ENCODE results near the gene KCNG4.

The KCNG4 gene

DNA sequence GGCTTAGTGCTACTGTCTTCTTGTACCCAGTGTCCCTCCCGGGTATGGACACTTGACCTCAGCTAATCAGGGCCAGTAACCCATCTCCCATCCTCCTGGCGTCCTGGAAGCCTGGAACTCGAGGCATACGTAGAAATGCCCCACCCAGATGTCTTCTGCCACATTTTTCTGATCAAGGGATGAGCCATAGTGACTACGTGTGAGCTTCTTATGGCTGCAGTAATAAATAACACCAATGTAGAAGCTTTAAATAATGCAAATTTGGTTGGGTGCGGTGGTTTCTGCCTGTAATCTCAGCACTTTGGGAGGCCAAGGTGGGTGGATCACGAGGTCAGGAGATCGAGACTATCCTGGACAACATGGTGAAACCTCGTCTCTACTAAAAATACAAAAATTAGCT, 3.0 kb upstream of the KCNG4 start:
- ChIA-PET CTCF (no interaction called here), POLR2A (no interaction called here)
- TF ChIP-seq, protein P1, sequence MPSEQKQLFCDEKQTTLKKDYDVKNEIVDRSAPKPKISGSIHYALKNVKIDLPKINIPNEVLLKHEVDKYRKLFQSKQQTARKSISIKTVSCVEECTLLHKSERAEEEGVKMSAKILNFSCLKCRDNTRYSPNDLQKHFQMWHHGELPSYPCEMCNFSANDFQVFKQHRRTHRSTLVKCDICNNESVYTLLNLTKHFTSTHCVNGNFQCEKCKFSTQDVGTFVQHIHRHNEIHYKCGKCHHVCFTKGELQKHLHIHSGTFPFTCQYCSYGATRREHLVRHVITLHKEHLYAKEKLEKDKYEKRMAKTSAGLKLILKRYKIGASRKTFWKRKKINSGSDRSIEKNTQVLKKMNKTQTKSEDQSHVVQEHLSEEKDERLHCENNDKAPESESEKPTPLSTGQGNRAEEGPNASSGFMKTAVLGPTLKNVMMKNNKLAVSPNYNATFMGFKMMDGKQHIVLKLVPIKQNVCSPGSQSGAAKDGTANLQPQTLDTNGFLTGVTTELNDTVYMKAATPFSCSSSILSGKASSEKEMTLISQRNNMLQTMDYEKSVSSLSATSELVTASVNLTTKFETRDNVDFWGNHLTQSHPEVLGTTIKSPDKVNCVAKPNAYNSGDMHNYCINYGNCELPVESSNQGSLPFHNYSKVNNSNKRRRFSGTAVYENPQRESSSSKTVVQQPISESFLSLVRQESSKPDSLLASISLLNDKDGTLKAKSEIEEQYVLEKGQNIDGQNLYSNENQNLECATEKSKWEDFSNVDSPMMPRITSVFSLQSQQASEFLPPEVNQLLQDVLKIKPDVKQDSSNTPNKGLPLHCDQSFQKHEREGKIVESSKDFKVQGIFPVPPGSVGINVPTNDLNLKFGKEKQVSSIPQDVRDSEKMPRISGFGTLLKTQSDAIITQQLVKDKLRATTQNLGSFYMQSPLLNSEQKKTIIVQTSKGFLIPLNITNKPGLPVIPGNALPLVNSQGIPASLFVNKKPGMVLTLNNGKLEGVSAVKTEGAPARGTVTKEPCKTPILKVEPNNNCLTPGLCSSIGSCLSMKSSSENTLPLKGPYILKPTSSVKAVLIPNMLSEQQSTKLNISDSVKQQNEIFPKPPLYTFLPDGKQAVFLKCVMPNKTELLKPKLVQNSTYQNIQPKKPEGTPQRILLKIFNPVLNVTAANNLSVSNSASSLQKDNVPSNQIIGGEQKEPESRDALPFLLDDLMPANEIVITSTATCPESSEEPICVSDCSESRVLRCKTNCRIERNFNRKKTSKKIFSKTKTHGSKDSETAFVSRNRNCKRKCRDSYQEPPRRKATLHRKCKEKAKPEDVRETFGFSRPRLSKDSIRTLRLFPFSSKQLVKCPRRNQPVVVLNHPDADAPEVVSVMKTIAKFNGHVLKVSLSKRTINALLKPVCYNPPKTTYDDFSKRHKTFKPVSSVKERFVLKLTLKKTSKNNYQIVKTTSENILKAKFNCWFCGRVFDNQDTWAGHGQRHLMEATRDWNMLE (tag by site-specific recombination; conservative IDR thresholded peaks at IDR 0.05; ENCODE audit: low read depth): no peak
- TF ChIP-seq SALL2 (tag by site-specific recombination; IDR thresholded peaks at IDR 0.05; ENCODE audit: borderline replicate concordance) (no peak), PRDM1 (tag by site-specific recombination; IDR thresholded peaks at IDR 0.05) (no peak), GLI4 (tag by site-specific recombination; IDR thresholded peaks at IDR 0.05) (no peak), ZNF335 (tag by site-specific recombination; conservative IDR thresholded peaks at IDR 0.05) (no peak), ZNF223 (tag by site-specific recombination; IDR thresholded peaks at IDR 0.05) (no peak), WT1 (tag by site-specific recombination; IDR thresholded peaks at IDR 0.05) (no peak), ZBTB20 (tag by site-specific recombination; IDR thresholded peaks at IDR 0.05) (no peak), MEIS1 (CRISPR knock-in tag; IDR thresholded peaks at IDR 0.05; ENCODE audit: borderline replicate concordance) (no peak), ZNF423 (tag by site-specific recombination; IDR thresholded peaks at IDR 0.05) (no peak), SP3 (tag by site-specific recombination; IDR thresholded peaks at IDR 0.05) (no peak), ZNF830 (tag by site-specific recombination; IDR thresholded peaks at IDR 0.05; ENCODE audit: low read depth) (no peak), ZFHX2 (tag by site-specific recombination; conservative IDR thresholded peaks at IDR 0.05) (no peak), EGR2 (tag by site-specific recombination; IDR thresholded peaks at IDR 0.05; ENCODE audit: low read depth) (no peak), ZNF132 (tag by site-specific recombination; IDR thresholded peaks at IDR 0.05; ENCODE audit: borderline replicate concordance) (no peak)
- TF ChIP-seq, protein P2, sequence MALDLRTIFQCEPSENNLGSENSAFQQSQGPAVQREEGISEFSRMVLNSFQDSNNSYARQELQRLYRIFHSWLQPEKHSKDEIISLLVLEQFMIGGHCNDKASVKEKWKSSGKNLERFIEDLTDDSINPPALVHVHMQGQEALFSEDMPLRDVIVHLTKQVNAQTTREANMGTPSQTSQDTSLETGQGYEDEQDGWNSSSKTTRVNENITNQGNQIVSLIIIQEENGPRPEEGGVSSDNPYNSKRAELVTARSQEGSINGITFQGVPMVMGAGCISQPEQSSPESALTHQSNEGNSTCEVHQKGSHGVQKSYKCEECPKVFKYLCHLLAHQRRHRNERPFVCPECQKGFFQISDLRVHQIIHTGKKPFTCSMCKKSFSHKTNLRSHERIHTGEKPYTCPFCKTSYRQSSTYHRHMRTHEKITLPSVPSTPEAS (tag by site-specific recombination; IDR thresholded peaks at IDR 0.05): no peak
- TF ChIP-seq, protein P3, sequence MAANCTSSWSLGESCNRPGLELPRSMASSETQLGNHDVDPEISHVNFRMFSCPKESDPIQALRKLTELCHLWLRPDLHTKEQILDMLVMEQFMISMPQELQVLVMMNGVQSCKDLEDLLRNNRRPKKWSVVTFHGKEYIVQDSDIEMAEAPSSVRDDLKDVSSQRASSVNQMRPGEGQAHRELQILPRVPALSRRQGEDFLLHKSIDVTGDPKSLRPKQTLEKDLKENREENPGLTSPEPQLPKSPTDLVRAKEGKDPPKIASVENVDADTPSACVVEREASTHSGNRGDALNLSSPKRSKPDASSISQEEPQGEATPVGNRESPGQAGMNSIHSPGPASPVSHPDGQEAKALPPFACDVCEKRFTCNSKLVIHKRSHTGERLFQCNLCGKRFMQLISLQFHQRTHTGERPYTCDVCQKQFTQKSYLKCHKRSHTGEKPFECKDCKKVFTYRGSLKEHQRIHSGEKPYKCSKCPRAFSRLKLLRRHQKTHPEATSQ (tag by site-specific recombination; IDR thresholded peaks at IDR 0.05): no peak
- TF ChIP-seq, protein P4, sequence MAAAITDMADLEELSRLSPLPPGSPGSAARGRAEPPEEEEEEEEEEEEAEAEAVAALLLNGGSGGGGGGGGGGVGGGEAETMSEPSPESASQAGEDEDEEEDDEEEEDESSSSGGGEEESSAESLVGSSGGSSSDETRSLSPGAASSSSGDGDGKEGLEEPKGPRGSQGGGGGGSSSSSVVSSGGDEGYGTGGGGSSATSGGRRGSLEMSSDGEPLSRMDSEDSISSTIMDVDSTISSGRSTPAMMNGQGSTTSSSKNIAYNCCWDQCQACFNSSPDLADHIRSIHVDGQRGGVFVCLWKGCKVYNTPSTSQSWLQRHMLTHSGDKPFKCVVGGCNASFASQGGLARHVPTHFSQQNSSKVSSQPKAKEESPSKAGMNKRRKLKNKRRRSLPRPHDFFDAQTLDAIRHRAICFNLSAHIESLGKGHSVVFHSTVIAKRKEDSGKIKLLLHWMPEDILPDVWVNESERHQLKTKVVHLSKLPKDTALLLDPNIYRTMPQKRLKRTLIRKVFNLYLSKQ (tag by site-specific recombination; IDR thresholded peaks at IDR 0.05; ENCODE audit: borderline replicate concordance): no peak
- TF ChIP-seq, protein P5, sequence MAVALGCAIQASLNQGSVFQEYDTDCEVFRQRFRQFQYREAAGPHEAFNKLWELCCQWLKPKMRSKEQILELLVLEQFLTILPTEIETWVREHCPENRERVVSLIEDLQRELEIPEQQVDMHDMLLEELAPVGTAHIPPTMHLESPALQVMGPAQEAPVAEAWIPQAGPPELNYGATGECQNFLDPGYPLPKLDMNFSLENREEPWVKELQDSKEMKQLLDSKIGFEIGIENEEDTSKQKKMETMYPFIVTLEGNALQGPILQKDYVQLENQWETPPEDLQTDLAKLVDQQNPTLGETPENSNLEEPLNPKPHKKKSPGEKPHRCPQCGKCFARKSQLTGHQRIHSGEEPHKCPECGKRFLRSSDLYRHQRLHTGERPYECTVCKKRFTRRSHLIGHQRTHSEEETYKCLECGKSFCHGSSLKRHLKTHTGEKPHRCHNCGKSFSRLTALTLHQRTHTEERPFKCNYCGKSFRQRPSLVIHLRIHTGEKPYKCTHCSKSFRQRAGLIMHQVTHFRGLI (tag by site-specific recombination; IDR thresholded peaks at IDR 0.05): no peak
- TF ChIP-seq, protein P6, sequence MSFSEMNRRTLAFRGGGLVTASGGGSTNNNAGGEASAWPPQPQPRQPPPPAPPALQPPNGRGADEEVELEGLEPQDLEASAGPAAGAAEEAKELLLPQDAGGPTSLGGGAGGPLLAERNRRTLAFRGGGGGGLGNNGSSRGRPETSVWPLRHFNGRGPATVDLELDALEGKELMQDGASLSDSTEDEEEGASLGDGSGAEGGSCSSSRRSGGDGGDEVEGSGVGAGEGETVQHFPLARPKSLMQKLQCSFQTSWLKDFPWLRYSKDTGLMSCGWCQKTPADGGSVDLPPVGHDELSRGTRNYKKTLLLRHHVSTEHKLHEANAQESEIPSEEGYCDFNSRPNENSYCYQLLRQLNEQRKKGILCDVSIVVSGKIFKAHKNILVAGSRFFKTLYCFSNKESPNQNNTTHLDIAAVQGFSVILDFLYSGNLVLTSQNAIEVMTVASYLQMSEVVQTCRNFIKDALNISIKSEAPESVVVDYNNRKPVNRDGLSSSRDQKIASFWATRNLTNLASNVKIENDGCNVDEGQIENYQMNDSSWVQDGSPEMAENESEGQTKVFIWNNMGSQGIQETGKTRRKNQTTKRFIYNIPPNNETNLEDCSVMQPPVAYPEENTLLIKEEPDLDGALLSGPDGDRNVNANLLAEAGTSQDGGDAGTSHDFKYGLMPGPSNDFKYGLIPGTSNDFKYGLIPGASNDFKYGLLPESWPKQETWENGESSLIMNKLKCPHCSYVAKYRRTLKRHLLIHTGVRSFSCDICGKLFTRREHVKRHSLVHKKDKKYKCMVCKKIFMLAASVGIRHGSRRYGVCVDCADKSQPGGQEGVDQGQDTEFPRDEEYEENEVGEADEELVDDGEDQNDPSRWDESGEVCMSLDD (tag by site-specific recombination; IDR thresholded peaks at IDR 0.05): no peak
- Histone ChIP-seq H3K27ac (ENCODE audit: extremely low read depth, low read depth, low read length) (no peak overlapping the region), H3K9me3 (ENCODE audit: control insufficient read depth, insufficient read depth, low read depth, low read length) (no peaks in the 10 kb centered on the region), H3K36me3 (ENCODE audit: control insufficient read depth in 2 of 2, insufficient read depth in 1 of 2, low read length in 2 of 2) (no peaks in the 10 kb centered on the region), H3K4me3 (ENCODE audit: low read depth, low read length) (no peak overlapping the region), H3K4me1 (ENCODE audit: control insufficient read depth, insufficient read depth, low read length) (no peaks in the 10 kb centered on the region)

Data from HEK293 (cell line).